WTC11 (cell line): ENCODE results near the gene OR51I2. TPM values are rescaled to one million over a fixed set of nuclear protein-coding genes. Genes with fewer than 3 reads are reported as not detected.

Experiments used
- ATAC-seq: fragments of 200-7000 bp; cut with Tn5 transposase; 2 replicates; pipeline ENCODE4 v1.10.0; 2021; ENCODE audit warnings: mild to moderate bottlenecking, moderate library complexity
- CTCF ChIA-PET: fragments of 300-600 bp; sonication (Branson Sonifier 250); formaldehyde crosslinking; loops from one replicate; lab custom pipeline; 2021; ENCODE audit warnings: antibody characterized with exemption; lab: Charles Lee
- POLR2A ChIA-PET: fragments of 350-600 bp; sonication (Branson Sonifier 250); formaldehyde crosslinking; loops from one replicate; lab custom pipeline; 2021; ENCODE audit warnings: antibody characterized with exemption; lab: Charles Lee
- DNase-seq: peaks from one replicate; pipeline ENCODE4 v3.0.0; 2021; ENCODE audit warnings: low spot score
- H3K27ac Mint-ChIP-seq: 2 replicates; pipeline ENCODE4 v1.8.0; 2021; ENCODE audit warnings: mixed read lengths
- H3K27me3 Mint-ChIP-seq: 2 replicates; pipeline ENCODE4 v1.8.0; 2021; ENCODE audit warnings: low read depth, mild to moderate bottlenecking, moderate library complexity, mixed read lengths
- H3K36me3 Mint-ChIP-seq: 2 replicates; pipeline ENCODE4 v1.8.0; 2021; ENCODE audit warnings: mixed read lengths
- H3K4me1 Mint-ChIP-seq: 2 replicates; pipeline ENCODE4 v1.8.0; 2022; ENCODE audit warnings: mixed read lengths
- H3K4me3 Mint-ChIP-seq: 2 replicates; pipeline ENCODE4 v1.8.0; 2021; ENCODE audit warnings: mild to moderate bottlenecking, moderate library complexity, mixed read lengths
- H3K9me3 Mint-ChIP-seq: 2 replicates; pipeline ENCODE4 v1.8.0; 2021; ENCODE audit warnings: mixed read lengths
- CREM ChIP-seq: sonication (generic); formaldehyde crosslinking; IDR thresholded peaks from 2 replicates; pipeline ENCODE4 v1.8.1; 2022; ENCODE audit warnings: mild to moderate bottlenecking, missing genetic modification reagents, moderate library complexity
- FOXJ3 ChIP-seq: sonication (generic); formaldehyde crosslinking; IDR thresholded peaks from 2 replicates; pipeline ENCODE4 v1.9.0; 2021; ENCODE audit warnings: missing genetic modification reagents, mild to moderate bottlenecking, borderline replicate concordance
- GABPB1 ChIP-seq: sonication (generic); formaldehyde crosslinking; IDR thresholded peaks from 2 replicates; pipeline ENCODE4 v1.8.1; 2023; ENCODE audit warnings: mild to moderate bottlenecking, missing genetic modification reagents
- GRHL2 ChIP-seq: fragments of 250-450 bp; sonication (Bioruptor Pico); IDR thresholded peaks from 2 replicates; pipeline ENCODE4 v1.8.0; 2022; ENCODE audit warnings: mild to moderate bottlenecking, moderate library complexity; ENCODE audit not compliant: insufficient replicate concordance, severe bottlenecking
- IRF2 ChIP-seq: sonication (generic); formaldehyde crosslinking; IDR thresholded peaks from 2 replicates; pipeline ENCODE4 v1.8.0; 2022; ENCODE audit warnings: low read depth, missing genetic modification reagents, borderline replicate concordance
- KAT7 ChIP-seq: sonication (generic); formaldehyde crosslinking; IDR thresholded peaks from 2 replicates; pipeline ENCODE4 v1.8.1; 2023; ENCODE audit warnings: missing genetic modification reagents, mild to moderate bottlenecking, borderline replicate concordance
- TEAD1 ChIP-seq: sonication (generic); formaldehyde crosslinking; IDR thresholded peaks from 2 replicates; pipeline ENCODE4 v1.8.0; 2022; ENCODE audit warnings: mild to moderate bottlenecking, missing genetic modification reagents
- ZNF263 ChIP-seq: sonication (generic); formaldehyde crosslinking; IDR thresholded peaks from 2 replicates; pipeline ENCODE4 v1.8.1; 2022; ENCODE audit warnings: low read depth, mild to moderate bottlenecking, moderate library complexity, missing genetic modification reagents
- total RNA-seq: library from RNA; stranded (reverse); gene quantifications from 3 replicates; pipeline ENCODE4 v1.2.3, GENCODE V29; 2021
- TF ChIP-seq, protein P1 (sequence below): sonication (generic); formaldehyde crosslinking; IDR thresholded peaks from 2 replicates; pipeline ENCODE4 v1.8.1; 2023; ENCODE audit warnings: mild to moderate bottlenecking, moderate library complexity, missing genetic modification reagents
- TF ChIP-seq, protein P2 (sequence below): sonication (generic); formaldehyde crosslinking; IDR thresholded peaks from 2 replicates; pipeline ENCODE4 v1.8.1; 2023; ENCODE audit warnings: mild to moderate bottlenecking, missing genetic modification reagents, moderate library complexity
- TF ChIP-seq, protein P3 (sequence below): sonication (generic); formaldehyde crosslinking; IDR thresholded peaks from 2 replicates; pipeline ENCODE4 v1.8.0; 2023; ENCODE audit warnings: mild to moderate bottlenecking, missing genetic modification reagents
- TF ChIP-seq, protein P4 (sequence below): fragments of 250-450 bp; sonication (Bioruptor Pico); IDR thresholded peaks from 2 replicates; pipeline ENCODE4 v2.1.2; 2022; ENCODE audit warnings: mild to moderate bottlenecking, moderate library complexity
- TF ChIP-seq, protein P5 (sequence below): sonication (generic); formaldehyde crosslinking; IDR thresholded peaks from 2 replicates; pipeline ENCODE4 v1.8.0; 2022; ENCODE audit warnings: mild to moderate bottlenecking, missing genetic modification reagents
- TF ChIP-seq, protein P6 (sequence below): fragments of 250-450 bp; sonication (Bioruptor Pico); IDR thresholded peaks from 2 replicates; pipeline ENCODE4 v1.9.0; 2021; ENCODE audit warnings: moderate library complexity, mild to moderate bottlenecking, inconsistent platforms, borderline replicate concordance
- TF ChIP-seq, protein P7 (sequence below): sonication (generic); formaldehyde crosslinking; IDR thresholded peaks from 2 replicates; pipeline ENCODE4 v1.8.1; 2022; ENCODE audit warnings: mild to moderate bottlenecking, missing genetic modification reagents, moderate library complexity, borderline replicate concordance
- TF ChIP-seq, protein P8 (sequence below): sonication (generic); formaldehyde crosslinking; conservative IDR thresholded peaks from 2 replicates; pipeline ENCODE4 v1.8.1; 2022; ENCODE audit warnings: mild to moderate bottlenecking, missing genetic modification reagents
- TF ChIP-seq, protein P9 (sequence below): sonication (generic); formaldehyde crosslinking; IDR thresholded peaks from 2 replicates; pipeline ENCODE4 v1.8.0; 2022; ENCODE audit warnings: missing genetic modification reagents

OR51I2 gene
- total RNA-seq, 1 experiment from 2014 or later, result not detected

DNA sequence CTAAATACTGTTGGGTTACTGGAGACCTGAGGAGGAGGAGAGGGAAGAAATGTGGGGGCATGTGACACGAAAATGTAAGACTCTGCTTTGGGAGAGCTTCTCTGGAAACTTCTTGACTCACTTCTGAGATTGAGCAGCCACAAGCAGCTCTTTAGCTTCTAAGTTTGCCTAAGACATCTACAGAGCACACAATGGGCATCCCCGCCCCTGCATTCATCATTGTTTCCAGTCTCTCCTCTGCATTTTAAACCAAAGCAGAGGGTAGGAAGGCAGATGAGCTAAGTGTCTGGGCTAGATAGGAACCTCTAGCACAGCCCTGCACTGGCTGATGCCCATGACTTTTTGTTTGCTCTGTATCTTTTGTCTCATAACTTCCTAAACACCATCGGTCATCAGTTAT is 37.3 kb downstream of the OR51I2 start (continued):
- TF ChIP-seq ZNF263 (CRISPR knock-in tag), result no peak
- TF ChIP-seq, protein P1, sequence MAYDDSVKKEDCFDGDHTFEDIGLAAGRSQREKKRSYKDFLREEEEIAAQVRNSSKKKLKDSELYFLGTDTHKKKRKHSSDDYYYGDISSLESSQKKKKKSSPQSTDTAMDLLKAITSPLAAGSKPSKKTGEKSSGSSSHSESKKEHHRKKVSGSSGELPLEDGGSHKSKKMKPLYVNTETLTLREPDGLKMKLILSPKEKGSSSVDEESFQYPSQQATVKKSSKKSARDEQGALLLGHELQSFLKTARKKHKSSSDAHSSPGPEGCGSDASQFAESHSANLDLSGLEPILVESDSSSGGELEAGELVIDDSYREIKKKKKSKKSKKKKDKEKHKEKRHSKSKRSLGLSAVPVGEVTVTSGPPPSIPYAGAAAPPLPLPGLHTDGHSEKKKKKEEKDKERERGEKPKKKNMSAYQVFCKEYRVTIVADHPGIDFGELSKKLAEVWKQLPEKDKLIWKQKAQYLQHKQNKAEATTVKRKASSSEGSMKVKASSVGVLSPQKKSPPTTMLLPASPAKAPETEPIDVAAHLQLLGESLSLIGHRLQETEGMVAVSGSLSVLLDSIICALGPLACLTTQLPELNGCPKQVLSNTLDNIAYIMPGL (CRISPR knock-in tag), result no peak
- TF ChIP-seq GRHL2, result no peak

DNA sequence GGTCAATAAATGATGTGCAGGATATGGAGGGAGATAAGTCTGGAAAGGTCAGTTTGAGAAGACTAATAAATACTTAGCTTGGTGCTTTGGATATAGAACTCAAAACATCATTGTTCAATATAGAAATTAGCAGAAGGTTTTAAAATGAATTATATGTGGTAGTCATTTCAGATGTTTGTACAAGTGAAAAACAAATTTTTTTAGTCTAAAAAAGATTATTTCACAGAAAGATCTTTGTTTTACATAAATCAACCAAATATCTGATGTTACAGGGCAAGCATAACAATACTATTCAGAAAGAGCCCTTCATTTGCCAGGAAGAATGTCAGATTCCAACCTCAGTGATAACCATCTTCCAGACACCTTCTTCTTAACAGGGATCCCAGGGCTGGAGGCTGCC is 39.3 kb downstream of the OR51I2 start, which contains the start of gene OR52D1:
TSS of gene OR52D1 (plus strand) at position 301 of the 400 bp plus-strand sequence. CDS start at position 323, 22 bp downstream.
- TF ChIP-seq, protein P2, sequence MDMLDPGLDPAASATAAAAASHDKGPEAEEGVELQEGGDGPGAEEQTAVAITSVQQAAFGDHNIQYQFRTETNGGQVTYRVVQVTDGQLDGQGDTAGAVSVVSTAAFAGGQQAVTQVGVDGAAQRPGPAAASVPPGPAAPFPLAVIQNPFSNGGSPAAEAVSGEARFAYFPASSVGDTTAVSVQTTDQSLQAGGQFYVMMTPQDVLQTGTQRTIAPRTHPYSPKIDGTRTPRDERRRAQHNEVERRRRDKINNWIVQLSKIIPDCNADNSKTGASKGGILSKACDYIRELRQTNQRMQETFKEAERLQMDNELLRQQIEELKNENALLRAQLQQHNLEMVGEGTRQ (CRISPR knock-in tag), result no peak
- no peak within 1 kb of the TSS for H3K4me3 Mint-ChIP-seq
- ATAC-seq, result no peak
- POLR2A ChIA-PET, result no interaction called here
- H3K36me3 Mint-ChIP-seq, result no peaks in the 10 kb centered on the region
- H3K27ac Mint-ChIP-seq, result no peak within 1 kb of the TSS
- no peaks in the 10 kb centered on the region for H3K4me1 Mint-ChIP-seq
- no peaks in the 10 kb centered on the region for H3K9me3 Mint-ChIP-seq
- DNase-seq, result no peak
- CTCF ChIA-PET, result no interaction called here
- no peaks in the 10 kb centered on the region; the same call in 1 of the 2 replicates for H3K27me3 Mint-ChIP-seq

DNA sequence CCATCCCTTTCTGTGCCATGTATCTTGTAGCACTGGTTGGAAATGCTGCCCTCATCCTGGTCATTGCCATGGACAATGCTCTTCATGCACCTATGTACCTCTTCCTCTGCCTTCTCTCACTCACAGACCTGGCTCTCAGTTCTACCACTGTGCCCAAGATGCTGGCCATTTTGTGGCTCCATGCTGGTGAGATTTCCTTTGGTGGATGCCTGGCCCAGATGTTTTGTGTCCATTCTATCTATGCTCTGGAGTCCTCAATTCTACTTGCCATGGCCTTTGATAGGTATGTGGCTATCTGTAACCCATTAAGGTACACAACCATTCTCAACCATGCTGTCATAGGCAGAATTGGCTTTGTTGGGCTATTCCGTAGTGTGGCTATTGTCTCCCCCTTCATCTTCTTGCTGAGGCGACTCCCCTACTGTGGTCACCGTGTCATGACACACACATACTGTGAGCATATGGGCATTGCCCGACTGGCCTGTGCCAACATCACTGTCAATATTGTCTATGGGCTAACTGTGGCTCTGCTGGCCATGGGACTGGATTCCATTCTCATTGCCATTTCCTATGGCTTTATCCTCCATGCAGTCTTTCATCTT is 39.8 kb downstream of the OR51I2 start:
- H3K36me3 Mint-ChIP-seq, result no peaks in the 10 kb centered on the region
- DNase-seq (no peak), ATAC-seq (no peak)
- no peaks in the 10 kb centered on the region; the same call in 1 of the 2 replicates for H3K27me3 Mint-ChIP-seq
- no peak overlapping the region for H3K4me3 Mint-ChIP-seq
- no peaks in the 10 kb centered on the region for H3K4me1 Mint-ChIP-seq
- ChIA-PET POLR2A (no interaction called here), CTCF (no interaction called here)
- H3K27ac Mint-ChIP-seq, result no peak overlapping the region
- no peaks in the 10 kb centered on the region for H3K9me3 Mint-ChIP-seq
- TF ChIP-seq, protein P3, sequence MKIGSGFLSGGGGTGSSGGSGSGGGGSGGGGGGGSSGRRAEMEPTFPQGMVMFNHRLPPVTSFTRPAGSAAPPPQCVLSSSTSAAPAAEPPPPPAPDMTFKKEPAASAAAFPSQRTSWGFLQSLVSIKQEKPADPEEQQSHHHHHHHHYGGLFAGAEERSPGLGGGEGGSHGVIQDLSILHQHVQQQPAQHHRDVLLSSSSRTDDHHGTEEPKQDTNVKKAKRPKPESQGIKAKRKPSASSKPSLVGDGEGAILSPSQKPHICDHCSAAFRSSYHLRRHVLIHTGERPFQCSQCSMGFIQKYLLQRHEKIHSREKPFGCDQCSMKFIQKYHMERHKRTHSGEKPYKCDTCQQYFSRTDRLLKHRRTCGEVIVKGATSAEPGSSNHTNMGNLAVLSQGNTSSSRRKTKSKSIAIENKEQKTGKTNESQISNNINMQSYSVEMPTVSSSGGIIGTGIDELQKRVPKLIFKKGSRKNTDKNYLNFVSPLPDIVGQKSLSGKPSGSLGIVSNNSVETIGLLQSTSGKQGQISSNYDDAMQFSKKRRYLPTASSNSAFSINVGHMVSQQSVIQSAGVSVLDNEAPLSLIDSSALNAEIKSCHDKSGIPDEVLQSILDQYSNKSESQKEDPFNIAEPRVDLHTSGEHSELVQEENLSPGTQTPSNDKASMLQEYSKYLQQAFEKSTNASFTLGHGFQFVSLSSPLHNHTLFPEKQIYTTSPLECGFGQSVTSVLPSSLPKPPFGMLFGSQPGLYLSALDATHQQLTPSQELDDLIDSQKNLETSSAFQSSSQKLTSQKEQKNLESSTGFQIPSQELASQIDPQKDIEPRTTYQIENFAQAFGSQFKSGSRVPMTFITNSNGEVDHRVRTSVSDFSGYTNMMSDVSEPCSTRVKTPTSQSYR (CRISPR knock-in tag), result no peak
- TF ChIP-seq TEAD1 (CRISPR knock-in tag), result no peak
- TF ChIP-seq, protein P4, sequence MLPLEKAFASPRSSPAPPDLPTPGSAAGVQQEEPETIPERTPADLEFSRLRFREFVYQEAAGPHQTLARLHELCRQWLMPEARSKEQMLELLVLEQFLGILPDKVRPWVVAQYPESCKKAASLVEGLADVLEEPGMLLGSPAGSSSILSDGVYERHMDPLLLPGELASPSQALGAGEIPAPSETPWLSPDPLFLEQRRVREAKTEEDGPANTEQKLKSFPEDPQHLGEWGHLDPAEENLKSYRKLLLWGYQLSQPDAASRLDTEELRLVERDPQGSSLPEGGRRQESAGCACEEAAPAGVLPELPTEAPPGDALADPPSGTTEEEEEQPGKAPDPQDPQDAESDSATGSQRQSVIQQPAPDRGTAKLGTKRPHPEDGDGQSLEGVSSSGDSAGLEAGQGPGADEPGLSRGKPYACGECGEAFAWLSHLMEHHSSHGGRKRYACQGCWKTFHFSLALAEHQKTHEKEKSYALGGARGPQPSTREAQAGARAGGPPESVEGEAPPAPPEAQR (CRISPR knock-in tag), result no peak
- no peak for TF ChIP-seq FOXJ3 (CRISPR knock-in tag)
- TF ChIP-seq CREM (CRISPR knock-in tag), result no peak
- TF ChIP-seq, protein P5, sequence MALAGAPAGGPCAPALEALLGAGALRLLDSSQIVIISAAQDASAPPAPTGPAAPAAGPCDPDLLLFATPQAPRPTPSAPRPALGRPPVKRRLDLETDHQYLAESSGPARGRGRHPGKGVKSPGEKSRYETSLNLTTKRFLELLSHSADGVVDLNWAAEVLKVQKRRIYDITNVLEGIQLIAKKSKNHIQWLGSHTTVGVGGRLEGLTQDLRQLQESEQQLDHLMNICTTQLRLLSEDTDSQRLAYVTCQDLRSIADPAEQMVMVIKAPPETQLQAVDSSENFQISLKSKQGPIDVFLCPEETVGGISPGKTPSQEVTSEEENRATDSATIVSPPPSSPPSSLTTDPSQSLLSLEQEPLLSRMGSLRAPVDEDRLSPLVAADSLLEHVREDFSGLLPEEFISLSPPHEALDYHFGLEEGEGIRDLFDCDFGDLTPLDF (CRISPR knock-in tag), result no peak
- TF ChIP-seq, protein P6, sequence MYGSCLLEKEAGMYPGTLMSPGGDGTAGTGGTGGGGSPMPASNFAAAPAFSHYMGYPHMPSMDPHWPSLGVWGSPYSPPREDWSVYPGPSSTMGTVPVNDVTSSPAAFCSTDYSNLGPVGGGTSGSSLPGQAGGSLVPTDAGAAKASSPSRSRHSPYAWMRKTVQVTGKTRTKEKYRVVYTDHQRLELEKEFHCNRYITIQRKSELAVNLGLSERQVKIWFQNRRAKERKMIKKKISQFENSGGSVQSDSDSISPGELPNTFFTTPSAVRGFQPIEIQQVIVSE (CRISPR knock-in tag), result no peak
- TF ChIP-seq IRF2 (CRISPR knock-in tag), result no peak
- no peak for TF ChIP-seq KAT7
- TF ChIP-seq GABPB1 (CRISPR knock-in tag), result no peak
- TF ChIP-seq, protein P7, sequence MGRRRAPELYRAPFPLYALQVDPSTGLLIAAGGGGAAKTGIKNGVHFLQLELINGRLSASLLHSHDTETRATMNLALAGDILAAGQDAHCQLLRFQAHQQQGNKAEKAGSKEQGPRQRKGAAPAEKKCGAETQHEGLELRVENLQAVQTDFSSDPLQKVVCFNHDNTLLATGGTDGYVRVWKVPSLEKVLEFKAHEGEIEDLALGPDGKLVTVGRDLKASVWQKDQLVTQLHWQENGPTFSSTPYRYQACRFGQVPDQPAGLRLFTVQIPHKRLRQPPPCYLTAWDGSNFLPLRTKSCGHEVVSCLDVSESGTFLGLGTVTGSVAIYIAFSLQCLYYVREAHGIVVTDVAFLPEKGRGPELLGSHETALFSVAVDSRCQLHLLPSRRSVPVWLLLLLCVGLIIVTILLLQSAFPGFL (CRISPR knock-in tag), result no peak
- TF ChIP-seq, protein P8, sequence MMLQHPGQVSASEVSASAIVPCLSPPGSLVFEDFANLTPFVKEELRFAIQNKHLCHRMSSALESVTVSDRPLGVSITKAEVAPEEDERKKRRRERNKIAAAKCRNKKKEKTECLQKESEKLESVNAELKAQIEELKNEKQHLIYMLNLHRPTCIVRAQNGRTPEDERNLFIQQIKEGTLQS (CRISPR knock-in tag), result no peak
- TF ChIP-seq, protein P9, sequence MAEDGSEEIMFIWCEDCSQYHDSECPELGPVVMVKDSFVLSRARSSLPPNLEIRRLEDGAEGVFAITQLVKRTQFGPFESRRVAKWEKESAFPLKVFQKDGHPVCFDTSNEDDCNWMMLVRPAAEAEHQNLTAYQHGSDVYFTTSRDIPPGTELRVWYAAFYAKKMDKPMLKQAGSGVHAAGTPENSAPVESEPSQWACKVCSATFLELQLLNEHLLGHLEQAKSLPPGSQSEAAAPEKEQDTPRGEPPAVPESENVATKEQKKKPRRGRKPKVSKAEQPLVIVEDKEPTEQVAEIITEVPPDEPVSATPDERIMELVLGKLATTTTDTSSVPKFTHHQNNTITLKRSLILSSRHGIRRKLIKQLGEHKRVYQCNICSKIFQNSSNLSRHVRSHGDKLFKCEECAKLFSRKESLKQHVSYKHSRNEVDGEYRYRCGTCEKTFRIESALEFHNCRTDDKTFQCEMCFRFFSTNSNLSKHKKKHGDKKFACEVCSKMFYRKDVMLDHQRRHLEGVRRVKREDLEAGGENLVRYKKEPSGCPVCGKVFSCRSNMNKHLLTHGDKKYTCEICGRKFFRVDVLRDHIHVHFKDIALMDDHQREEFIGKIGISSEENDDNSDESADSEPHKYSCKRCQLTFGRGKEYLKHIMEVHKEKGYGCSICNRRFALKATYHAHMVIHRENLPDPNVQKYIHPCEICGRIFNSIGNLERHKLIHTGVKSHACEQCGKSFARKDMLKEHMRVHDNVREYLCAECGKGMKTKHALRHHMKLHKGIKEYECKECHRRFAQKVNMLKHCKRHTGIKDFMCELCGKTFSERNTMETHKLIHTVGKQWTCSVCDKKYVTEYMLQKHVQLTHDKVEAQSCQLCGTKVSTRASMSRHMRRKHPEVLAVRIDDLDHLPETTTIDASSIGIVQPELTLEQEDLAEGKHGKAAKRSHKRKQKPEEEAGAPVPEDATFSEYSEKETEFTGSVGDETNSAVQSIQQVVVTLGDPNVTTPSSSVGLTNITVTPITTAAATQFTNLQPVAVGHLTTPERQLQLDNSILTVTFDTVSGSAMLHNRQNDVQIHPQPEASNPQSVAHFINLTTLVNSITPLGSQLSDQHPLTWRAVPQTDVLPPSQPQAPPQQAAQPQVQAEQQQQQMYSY (CRISPR knock-in tag), result no peak
